Kidney epithelial cell (primary cell): ENCODE data around the gene PRKAR1B. TPM values are rescaled to one million over a fixed set of nuclear protein-coding genes. Genes with fewer than 3 reads are reported as not detected.

ENCODE experiments used
- DNase-seq: peaks from one replicate; pipeline ENCODE4 v3.0.0-alpha.2; 2010; ENCODE audit warnings: low read depth
- H3K27me3 ChIP-seq: 2 replicates; pipeline ENCODE4 v1.6.0; 2011; ENCODE audit warnings: low read length; ENCODE audit not compliant: control insufficient read depth, insufficient read depth
- H3K36me3 ChIP-seq: 2 replicates; pipeline ENCODE4 v1.5.1; 2011; ENCODE audit warnings: low read length; ENCODE audit not compliant: control insufficient read depth, insufficient read depth
- H3K4me3 ChIP-seq: 2 replicates; pipeline ENCODE4 v1.5.1; 2011; ENCODE audit warnings: low read depth, mild to moderate bottlenecking, control low read depth, low read length
- CTCF ChIP-seq: IDR thresholded peaks from 2 replicates; pipeline ENCODE4 v1.5.1; 2011; ENCODE audit warnings: mild to moderate bottlenecking, moderate library complexity, low read length, control low read depth, inconsistent platforms; ENCODE audit not compliant: insufficient read depth, poor library complexity, severe bottlenecking
- total RNA-seq: library from RNA; depleted of rRNA; stranded (reverse); fragments of >200 nt; gene quantifications from 2 replicates; pipeline ENCODE4 v1.2.3, GENCODE V29; 2015

PRKAR1B gene
- total RNA-seq, 1 donor from 2014 or later, result 23.8 TPM

DNA sequence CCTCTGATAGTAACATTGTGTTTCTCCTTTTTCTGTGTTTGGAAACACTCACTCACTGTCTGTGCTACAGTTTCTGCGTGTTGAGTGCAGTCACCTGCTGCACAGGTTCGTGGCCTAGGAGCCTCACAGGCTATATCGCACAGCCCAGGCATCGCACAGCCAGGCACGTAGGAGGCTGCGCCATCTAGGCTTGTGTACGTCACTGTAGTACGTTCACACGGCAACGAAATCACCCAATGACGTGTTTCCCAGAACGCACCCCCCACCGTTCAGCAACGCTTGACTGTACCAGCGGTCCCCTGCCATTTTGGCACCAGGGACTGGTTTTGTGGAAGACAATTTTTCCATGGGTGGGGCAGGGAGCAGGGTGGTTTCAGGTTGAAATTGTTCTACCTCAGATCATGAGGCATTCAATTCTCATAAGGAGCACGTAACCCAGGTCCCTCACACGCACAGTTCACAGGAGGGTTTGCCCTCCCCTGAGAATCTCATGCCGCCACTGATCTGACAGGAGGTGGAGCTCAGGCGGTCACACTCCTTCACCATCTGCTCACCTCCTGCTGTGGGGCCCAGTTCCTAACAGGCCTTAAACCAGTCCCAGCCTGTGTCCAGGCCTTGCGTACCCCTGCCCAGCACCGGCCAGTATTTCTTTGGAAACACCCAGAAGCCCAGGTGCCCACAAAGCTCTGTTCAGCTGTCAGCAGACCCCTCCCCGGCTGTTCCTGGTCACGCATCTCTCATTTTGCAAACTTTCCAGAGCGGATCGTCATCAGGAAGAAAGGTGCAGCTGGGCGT is 23.2 kb upstream of the PRKAR1B start:
- no peak for TF ChIP-seq CTCF
- Histone ChIP-seq H3K27me3 (no peaks in the 10 kb centered on the region), H3K36me3 (no peaks in the 10 kb centered on the region), H3K4me3 (no peak overlapping the region)
- DNase-seq, result no peak

- Histone ChIP-seq H3K36me3 (no peaks in the 10 kb centered on the region), H3K4me3 (no peak overlapping the region), H3K27me3 (no peaks in the 10 kb centered on the region)
- no peak for TF ChIP-seq CTCF
- no peak for DNase-seq
Measured at GRCh38 chr7:749140-749551, 22.1 kb upstream of the PRKAR1B start.

- Histone ChIP-seq H3K27me3 (no peaks in the 10 kb centered on the region), H3K36me3 (no peaks in the 10 kb centered on the region), H3K4me3 (no peak overlapping the region)
- no peak for TF ChIP-seq CTCF
- DNase-seq, result no peak
Measured at GRCh38 chr7:748446-748845, 21.4 kb upstream of the PRKAR1B start.

GRCh38 chr7:747186-747585 is 20.1 kb upstream of the PRKAR1B start:
- no peaks in the 10 kb centered on the region for H3K27me3 ChIP-seq
- TF ChIP-seq CTCF, result no peak
- DNase-seq, result no peak
- no peak overlapping the region for H3K4me3 ChIP-seq
- H3K36me3 ChIP-seq, result no peaks in the 10 kb centered on the region

DNA sequence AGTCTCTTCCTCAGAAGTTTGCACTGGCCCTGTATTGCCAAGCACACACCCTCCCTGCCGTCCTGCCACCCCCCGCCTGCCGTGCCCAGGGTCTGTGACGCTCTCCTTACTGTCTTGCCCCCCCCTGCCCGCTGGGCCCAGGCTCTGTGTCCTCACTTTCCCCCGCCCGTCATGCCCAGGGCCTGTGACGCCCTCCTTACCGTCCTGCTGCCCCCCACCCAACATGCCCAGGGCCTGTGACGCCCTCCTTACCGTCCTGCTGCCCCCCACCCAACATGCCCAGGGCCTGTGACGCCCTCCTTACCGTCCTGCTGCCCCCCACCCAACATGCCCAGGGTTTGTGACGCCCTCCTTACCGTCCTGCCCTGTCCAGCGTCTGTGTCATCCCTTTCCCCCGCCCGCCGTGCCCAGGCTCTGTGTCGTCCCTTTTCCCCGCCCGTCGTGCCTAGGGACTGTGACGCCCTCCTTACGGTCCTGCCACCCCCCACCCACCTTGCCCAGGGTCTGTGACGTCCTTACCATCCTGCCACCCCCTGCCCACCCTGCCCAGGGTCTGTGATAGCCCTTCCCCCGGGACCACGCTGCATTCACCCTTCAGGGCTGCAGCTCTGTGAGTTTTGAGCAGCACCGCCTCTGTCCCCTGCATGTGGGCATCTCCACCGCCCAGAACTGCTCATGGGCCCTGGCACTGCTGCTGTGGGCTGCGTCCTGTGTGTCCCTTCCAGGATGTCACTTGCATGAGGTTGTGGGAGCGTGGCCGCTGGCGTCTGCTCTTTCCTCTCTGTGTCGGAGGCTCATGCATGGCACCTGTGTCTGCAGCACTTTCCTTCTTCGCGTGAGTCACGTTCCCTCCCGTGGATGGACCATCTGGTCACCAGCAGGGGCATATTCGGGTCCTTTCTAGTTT is 19.3 kb upstream of the PRKAR1B start:
- H3K36me3 ChIP-seq, result peaks cover 1% of the 10 kb centered on the region
- H3K27me3 ChIP-seq, result no peaks in the 10 kb centered on the region
- no peak overlapping the region for H3K4me3 ChIP-seq
- no peak for TF ChIP-seq CTCF
- DNase-seq, result no peak
